GM23338 (cell line): ENCODE data around the gene POGZ. TPM values are rescaled to one million over a fixed set of nuclear protein-coding genes. Genes with fewer than 3 reads are reported as not detected.
"Not testable (repeated sequence)": the region's sequence is repeated elsewhere in the genome, so short reads cannot be mapped to it uniquely, and the experiment has no call there.

Experiments used
- ATAC-seq: fragments of 200-7000 bp; cut with Tn5 transposase; 3 replicates; pipeline ENCODE4 v1.9.1; 2020
- DNase-seq: peaks from one replicate; pipeline ENCODE4 v3.0.0-alpha.2; 2015; ENCODE audit warnings: low spot score
- H2AFZ ChIP-seq: fragments of 200-600 bp; sonication (generic); 2 replicates; pipeline ENCODE4 v1.8.0; 2016; ENCODE audit warnings: antibody characterized with exemption, mild to moderate bottlenecking, moderate library complexity
- H3F3A ChIP-seq: fragments of 200-600 bp; sonication (generic); replicated peaks from 2 replicates; pipeline ENCODE4 v1.8.0; 2017; ENCODE audit warnings: antibody characterized with exemption, mixed run types, low read depth
- H3K27ac ChIP-seq: fragments of 200-600 bp; sonication (generic); 2 replicates; pipeline ENCODE4 v1.6.1; 2016; ENCODE audit warnings: low read depth
- H3K27me3 ChIP-seq: fragments of 200-600 bp; sonication (generic); 2 replicates; pipeline ENCODE4 v1.8.0; 2016; ENCODE audit warnings: mild to moderate bottlenecking, mixed run types, moderate library complexity; ENCODE audit not compliant: insufficient read depth
- H3K36me3 ChIP-seq: fragments of 200-600 bp; sonication (generic); 2 replicates; pipeline ENCODE4 v1.8.0; 2016; ENCODE audit warnings: mild to moderate bottlenecking; ENCODE audit not compliant: insufficient read depth
- H3K4me1 ChIP-seq: fragments of 200-600 bp; sonication (generic); 2 replicates; pipeline ENCODE4 v1.8.0; 2016; ENCODE audit warnings: mild to moderate bottlenecking, moderate library complexity; ENCODE audit not compliant: insufficient read depth
- H3K4me2 ChIP-seq: fragments of 200-600 bp; sonication (generic); 2 replicates; pipeline ENCODE4 v1.7.1; 2017; ENCODE audit warnings: mixed run types
- H3K4me3 ChIP-seq: fragments of 200-600 bp; sonication (generic); 2 replicates; pipeline ENCODE4 v1.6.1; 2016; ENCODE audit warnings: mixed run types
- H3K79me2 ChIP-seq: fragments of 200-600 bp; sonication (generic); replicated peaks from 2 replicates; pipeline ENCODE4 v1.8.0; 2017; ENCODE audit warnings: mild to moderate bottlenecking; ENCODE audit not compliant: insufficient read depth
- H3K9me2 ChIP-seq: fragments of 200-600 bp; sonication (generic); 2 replicates; pipeline ENCODE4 v1.8.0; 2017; ENCODE audit not compliant: insufficient read depth
- H4K20me1 ChIP-seq: fragments of 200-600 bp; sonication (generic); replicated peaks from 2 replicates; pipeline ENCODE4 v1.8.0; 2017; ENCODE audit warnings: mild to moderate bottlenecking; ENCODE audit not compliant: insufficient read depth
- H3K27ac Mint-ChIP-seq: 2 replicates; pipeline ENCODE4 v1.8.0; 2020; ENCODE audit warnings: inconsistent platforms, mild to moderate bottlenecking, moderate library complexity, mixed read lengths
- H3K27me3 Mint-ChIP-seq: 3 replicates; pipeline ENCODE4 v1.8.0; 2022; ENCODE audit warnings: low read depth, mild to moderate bottlenecking, moderate library complexity, mixed read lengths, inconsistent platforms; ENCODE audit not compliant: insufficient read depth, poor library complexity
- H3K36me3 Mint-ChIP-seq: 3 replicates; pipeline ENCODE4 v1.8.0; 2021; ENCODE audit warnings: low read depth, mild to moderate bottlenecking, inconsistent platforms, moderate library complexity, mixed read lengths
- H3K4me1 Mint-ChIP-seq: 3 replicates; pipeline ENCODE4 v1.8.0; 2020; ENCODE audit warnings: mild to moderate bottlenecking, inconsistent platforms, mixed read lengths
- H3K4me3 Mint-ChIP-seq: 3 replicates; pipeline ENCODE4 v1.8.0; 2021; ENCODE audit warnings: moderate library complexity, mild to moderate bottlenecking, inconsistent platforms, mixed read lengths
- H3K9me3 Mint-ChIP-seq: 3 replicates; pipeline ENCODE4 v1.8.0; 2020; ENCODE audit warnings: moderate library complexity, mild to moderate bottlenecking, inconsistent platforms, mixed read lengths
- CTCF ChIP-seq, 2 experiments: fragments of 200-600 bp in 1 of 2; sonication (generic) in 1 of 2; conservative IDR thresholded peaks; 2 replicates each; pipeline versions ENCODE4 v1.5.1 to v1.6.1; 2016 to 2017; ENCODE audit warnings: antibody characterized with exemption in 2 of 2, low read depth in 2 of 2, mild to moderate bottlenecking in 2 of 2, moderate library complexity in 1 of 2
- REST ChIP-seq: IDR thresholded peaks from one replicate; pipeline ENCODE4 v1.6.1; 2018; ENCODE audit warnings: antibody characterized with exemption; ENCODE audit not compliant: unreplicated experiment
- polyA plus RNA-seq: library from polyadenylated mRNA; unstranded; fragments of >200 nt; fragmentation: Nextera tagmentation; extraction: Ambion mirVana; gene quantifications from 2 replicates; pipeline ENCODE4 v1.2.1, GENCODE V29; 2016
- total RNA-seq: library from RNA; depleted of rRNA; stranded (reverse); fragments of >200 nt; shearing (Covaris generic); gene quantifications from 2 replicates; pipeline ENCODE4 v1.2.3, GENCODE V29; 2014

Gene POGZ
- total and polyA plus RNA-seq, 2 experiments from 2014 or later, result 47.0 to 72.5 TPM

GRCh38 chr1:151443846-151444782, 15.2 kb downstream of the POGZ start:
- Histone ChIP-seq H3K4me3 (no peak overlapping the region), H3K4me2 (no peak overlapping the region), H3K36me3 (peaks cover 5% of the 10 kb centered on the region; the same call in 1 of the 2 replicates), H3F3A (no peaks in the 10 kb centered on the region), H3K27ac (0 out of 2 replicates have a peak overlapping the region, but pooled peaks have one; percentile 0), H3K27me3 (no peaks in the 10 kb centered on the region), H3K9me2 (no peaks in the 10 kb centered on the region), H3K79me2 (peaks cover 100% of the 10 kb centered on the region), H3K4me1 (no peaks in the 10 kb centered on the region; the same call in 1 of the 2 replicates), H2AFZ (no peak overlapping the region), H4K20me1 (peaks cover 47% of the 10 kb centered on the region)
- H3K27me3 Mint-ChIP-seq, result peaks cover 2% of the 10 kb centered on the region
- H3K9me3 Mint-ChIP-seq, result no peaks in the 10 kb centered on the region
- peaks cover 20% of the 10 kb centered on the region; the same call in 2 of the 3 replicates for H3K36me3 Mint-ChIP-seq
- H3K4me1 Mint-ChIP-seq, result peaks cover 8% of the 10 kb centered on the region; the same call in 2 of the 3 replicates
- TF ChIP-seq CTCF (conservative IDR thresholded peaks at IDR 0.05; ENCODE audit: low read depth in 2 of 2), result peak; percentile 70 to 77
- no peak for TF ChIP-seq REST
- peak; percentile 89 for DNase-seq
- H3K27ac Mint-ChIP-seq, result peak overlapping the region; percentile 61
- ATAC-seq, result peak; percentile 95
- no peak overlapping the region for H3K4me3 Mint-ChIP-seq

- H3K27me3 ChIP-seq, H3K4me1 ChIP-seq, H2AFZ ChIP-seq, H3K4me1 Mint-ChIP-seq, H3K4me3 ChIP-seq, H3F3A ChIP-seq, H3K27ac Mint-ChIP-seq, H3K4me2 ChIP-seq, H3K4me3 Mint-ChIP-seq, DNase-seq, H3K27ac ChIP-seq, H3K9me3 Mint-ChIP-seq, H3K9me2 ChIP-seq, H3K27me3 Mint-ChIP-seq, ATAC-seq: not testable (repeated sequence)
- Histone ChIP-seq H4K20me1 (peaks cover 31% of the 10 kb centered on the region), H3K79me2 (peaks cover 100% of the 10 kb centered on the region), H3K36me3 (peaks cover 13% of the 10 kb centered on the region; the same call in 1 of the 2 replicates)
- H3K36me3 Mint-ChIP-seq, result peaks cover 28% of the 10 kb centered on the region; the same call in 2 of the 3 replicates
These were observed 21.9 kb downstream of the POGZ start for GRCh38 chr1:151437396-151437795.
